D721Med (cell line): ENCODE results near the gene ZNF835.

Source experiments
- DNase-seq: peaks from one replicate; pipeline ENCODE4 v3.0.0; 2011; ENCODE audit warnings: low spot score; ENCODE audit not compliant: insufficient read length
- FAIRE-seq: peaks from 2 replicates; lab custom pipeline; 2011; peaks lifted over from hg19 to GRCh38; lab: Jason Lieb, UNC
- TF ChIP-seq, protein P1 (sequence below): IDR thresholded peaks from 2 replicates; pipeline ENCODE4 v1.5.1; 2012; ENCODE audit warnings: mild to moderate bottlenecking, control low read depth; ENCODE audit not compliant: insufficient read depth; ENCODE audit errors: missing control alignments

ZNF835 gene

DNA sequence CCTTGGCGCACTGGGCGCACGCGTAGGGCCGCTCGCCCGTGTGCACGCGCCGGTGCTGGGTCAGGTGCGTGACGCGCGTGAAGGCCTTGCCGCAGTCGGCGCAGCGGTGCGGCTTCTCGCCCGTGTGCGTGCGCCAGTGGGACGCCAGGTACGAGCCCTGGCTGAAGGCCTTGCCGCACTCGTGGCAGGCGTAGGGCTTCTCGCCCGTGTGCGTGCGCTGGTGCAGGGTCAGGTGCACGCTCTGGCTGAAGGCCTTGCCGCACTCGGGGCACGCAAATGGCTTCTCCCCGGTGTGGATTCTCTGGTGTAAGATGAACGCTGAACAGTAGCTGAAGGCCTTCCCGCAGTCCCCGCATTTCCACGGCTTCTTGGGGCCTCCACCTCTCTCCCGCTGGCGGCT lies 7.0 kb downstream of the ZNF835 start:
- TF ChIP-seq, protein P1, sequence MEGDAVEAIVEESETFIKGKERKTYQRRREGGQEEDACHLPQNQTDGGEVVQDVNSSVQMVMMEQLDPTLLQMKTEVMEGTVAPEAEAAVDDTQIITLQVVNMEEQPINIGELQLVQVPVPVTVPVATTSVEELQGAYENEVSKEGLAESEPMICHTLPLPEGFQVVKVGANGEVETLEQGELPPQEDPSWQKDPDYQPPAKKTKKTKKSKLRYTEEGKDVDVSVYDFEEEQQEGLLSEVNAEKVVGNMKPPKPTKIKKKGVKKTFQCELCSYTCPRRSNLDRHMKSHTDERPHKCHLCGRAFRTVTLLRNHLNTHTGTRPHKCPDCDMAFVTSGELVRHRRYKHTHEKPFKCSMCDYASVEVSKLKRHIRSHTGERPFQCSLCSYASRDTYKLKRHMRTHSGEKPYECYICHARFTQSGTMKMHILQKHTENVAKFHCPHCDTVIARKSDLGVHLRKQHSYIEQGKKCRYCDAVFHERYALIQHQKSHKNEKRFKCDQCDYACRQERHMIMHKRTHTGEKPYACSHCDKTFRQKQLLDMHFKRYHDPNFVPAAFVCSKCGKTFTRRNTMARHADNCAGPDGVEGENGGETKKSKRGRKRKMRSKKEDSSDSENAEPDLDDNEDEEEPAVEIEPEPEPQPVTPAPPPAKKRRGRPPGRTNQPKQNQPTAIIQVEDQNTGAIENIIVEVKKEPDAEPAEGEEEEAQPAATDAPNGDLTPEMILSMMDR = no peak
- FAIRE-seq (no peak), DNase-seq (no peak)

DNA sequence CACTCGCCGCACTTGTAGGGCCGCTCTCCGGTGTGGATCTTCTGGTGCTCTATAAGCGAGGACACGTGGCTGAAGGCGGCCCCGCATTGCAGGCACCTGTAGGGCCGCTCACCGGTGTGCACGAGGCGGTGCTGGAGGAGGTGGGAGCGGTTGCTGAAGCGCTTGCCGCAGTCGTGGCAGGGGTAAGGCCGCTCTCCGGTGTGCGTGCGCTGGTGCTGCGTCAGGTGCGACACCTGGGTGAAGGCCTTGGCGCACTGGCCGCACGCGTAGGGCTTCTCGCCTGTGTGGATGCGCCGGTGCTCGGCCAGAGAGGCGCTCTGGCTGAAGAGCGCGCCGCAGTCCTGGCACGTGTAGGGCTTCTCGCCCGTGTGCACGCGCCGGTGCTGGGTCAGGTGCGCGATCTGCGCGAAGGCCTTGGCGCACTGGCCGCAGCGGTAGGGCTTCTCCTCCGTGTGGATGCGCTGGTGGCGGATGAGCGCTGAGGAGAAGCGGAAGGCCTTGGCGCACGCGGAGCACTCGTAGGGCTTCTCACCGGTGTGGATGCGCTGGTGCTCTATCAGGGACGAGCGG lies 7.5 kb downstream of the ZNF835 start:
- DNase-seq = no peak
- no peak for FAIRE-seq
- TF ChIP-seq, protein P1 = no peak

DNA sequence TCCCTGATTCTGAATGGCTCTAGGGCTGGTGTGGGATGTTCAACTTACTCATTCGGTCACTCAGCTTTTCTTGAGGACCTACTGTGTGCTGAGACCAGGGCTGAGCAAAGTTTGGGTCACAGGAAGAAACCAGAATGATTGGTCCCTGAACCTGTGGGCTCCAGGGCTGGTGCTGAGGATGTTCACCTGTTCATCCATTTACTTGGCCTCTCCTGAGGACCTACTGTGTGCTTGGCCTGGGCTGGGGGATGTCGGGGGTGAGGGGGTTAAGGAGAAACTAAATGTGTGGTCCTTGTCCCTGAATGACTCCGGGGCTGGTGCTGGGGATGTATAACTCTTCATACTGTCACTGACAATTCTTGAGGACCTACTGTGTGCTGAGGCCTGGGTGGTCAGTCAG lies 10.3 kb downstream of the ZNF835 start:
- FAIRE-seq = no peak
- no peak for DNase-seq
- TF ChIP-seq, protein P1 = no peak

DNA sequence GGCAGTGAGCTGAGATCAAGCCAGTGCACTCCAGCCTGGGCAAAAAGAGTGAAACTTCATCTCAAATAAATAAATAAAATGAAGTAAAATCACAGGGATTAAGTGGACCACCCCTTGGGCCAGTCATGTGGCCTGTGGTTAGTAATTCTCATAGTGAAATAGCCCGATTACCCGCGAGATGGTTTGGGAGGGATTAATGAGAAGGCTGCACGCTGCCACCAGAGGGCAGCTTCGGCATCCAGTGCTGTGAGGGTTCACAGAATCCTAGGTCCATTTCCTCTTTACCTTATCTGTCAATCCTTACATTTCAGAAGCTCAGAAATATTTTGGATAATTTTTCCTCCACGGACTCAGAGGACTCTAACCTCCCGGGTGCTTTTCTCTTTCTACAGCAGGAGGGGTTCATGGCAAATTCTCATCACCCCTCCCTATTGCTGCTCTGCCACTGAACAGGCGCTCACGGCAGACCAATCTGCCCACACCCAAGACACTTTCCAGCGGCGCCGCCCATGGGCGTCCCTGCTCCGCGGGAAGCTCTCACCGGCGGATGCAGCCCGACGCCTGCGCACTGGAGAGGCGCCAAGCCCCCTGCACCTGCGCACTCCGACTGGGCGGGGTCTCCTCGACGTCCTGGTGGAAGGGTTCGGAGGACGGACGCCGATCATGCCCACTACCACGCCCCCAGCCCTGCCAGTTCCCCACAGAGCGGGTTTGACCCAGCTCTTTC lies 11.0 kb downstream of the ZNF835 start:
- FAIRE-seq (no peak), DNase-seq (peak; percentile 61)
- TF ChIP-seq, protein P1 = peak; percentile 21

DNA sequence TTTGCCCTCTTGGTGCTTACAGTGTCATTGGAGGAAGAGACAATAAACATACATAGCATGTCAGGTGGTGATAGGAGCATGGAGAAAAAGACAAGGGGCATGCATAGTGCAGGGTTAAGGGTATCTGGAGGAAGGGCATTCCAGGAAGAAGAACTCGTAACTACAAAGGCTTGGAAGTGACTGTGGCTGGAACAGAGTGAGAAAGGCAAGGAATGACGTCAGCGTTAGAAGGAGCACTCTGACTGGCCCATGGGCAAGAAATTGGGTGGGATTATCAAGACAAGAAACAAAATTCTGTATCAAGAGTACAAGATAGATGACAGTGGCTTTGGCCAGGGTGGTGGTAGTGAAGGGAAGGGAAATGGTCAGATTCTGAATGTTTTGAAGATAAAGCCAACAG lies 17.4 kb downstream of the ZNF835 start:
- TF ChIP-seq, protein P1 = no peak
- no peak for FAIRE-seq
- DNase-seq = no peak

DNA sequence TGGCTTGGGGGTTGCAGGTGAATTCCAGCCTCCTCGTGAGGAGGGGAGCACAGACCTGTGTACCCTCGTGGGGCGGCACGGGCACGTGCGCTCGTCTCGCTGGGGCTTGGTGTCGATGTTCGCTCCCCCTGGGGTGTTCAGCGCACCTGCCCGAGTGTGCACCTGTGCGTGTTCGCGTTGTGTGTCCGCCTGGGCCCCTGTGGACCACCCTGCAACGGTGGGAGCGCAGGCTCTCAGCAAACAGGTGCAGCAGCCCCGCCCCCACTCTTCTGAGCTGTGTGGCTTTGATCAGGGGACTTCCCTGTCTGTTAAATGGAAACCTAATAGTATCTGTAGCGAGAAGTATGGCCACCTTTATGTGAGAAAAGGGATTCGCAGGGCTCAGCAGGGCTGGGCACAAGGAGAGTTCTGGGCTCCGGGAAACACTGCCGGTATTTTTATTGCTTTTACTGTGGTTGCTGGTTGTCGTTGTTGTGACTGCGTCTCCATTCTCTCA lies 28.0 kb downstream of the ZNF835 start:
- DNase-seq = no peak
- TF ChIP-seq, protein P1 = no peak
- no peak for FAIRE-seq
